GM06990 (cell line): ENCODE results near the gene SYNE1.

ENCODE experiments used
- DNase-seq: peaks from one replicate; pipeline ENCODE4 v3.0.0-alpha.2; 2011; ENCODE audit not compliant: insufficient read length; ENCODE audit errors: extremely low read depth
- H3K27me3 ChIP-seq: replicated peaks from 2 replicates; pipeline ENCODE4 v1.6.0; 2011; ENCODE audit warnings: low read length; ENCODE audit not compliant: control insufficient read depth, insufficient read depth
- H3K36me3 ChIP-seq: 2 replicates; pipeline ENCODE4 v1.5.1; 2011; ENCODE audit warnings: low read length; ENCODE audit not compliant: control insufficient read depth, insufficient read depth
- H3K4me3 ChIP-seq: replicated peaks from 2 replicates; pipeline ENCODE4 v1.5.1; 2011; ENCODE audit warnings: low read depth, mild to moderate bottlenecking, control low read depth, low read length
- CTCF ChIP-seq: IDR thresholded peaks from 2 replicates; pipeline ENCODE4 v1.5.1; 2011; ENCODE audit warnings: low read length, control low read depth, mild to moderate bottlenecking, inconsistent platforms; ENCODE audit not compliant: insufficient read depth, poor library complexity, severe bottlenecking

SYNE1 gene

GRCh38 chr6:152605941-152606340, 31.2 kb downstream of the SYNE1 start:
- no peaks in the 10 kb centered on the region for H3K36me3 ChIP-seq
- no peak for DNase-seq
- TF ChIP-seq CTCF, result no peak

GRCh38 chr6:152605342-152605741, 31.8 kb downstream of the SYNE1 start:
- Histone ChIP-seq H3K4me3 (no peak overlapping the region), H3K36me3 (no peaks in the 10 kb centered on the region), H3K27me3 (no peaks in the 10 kb centered on the region)
- TF ChIP-seq CTCF, result no peak
- no peak for DNase-seq

More at GRCh38 chr6:152605941-152606340, 31.2 kb downstream of the SYNE1 start:
- no peaks in the 10 kb centered on the region for H3K27me3 ChIP-seq
- H3K4me3 ChIP-seq, result no peak overlapping the region

- Histone ChIP-seq H3K27me3 (no peaks in the 10 kb centered on the region), H3K4me3 (no peak overlapping the region), H3K36me3 (no peaks in the 10 kb centered on the region)
- DNase-seq, result no peak
- TF ChIP-seq CTCF, result no peak
Observed at GRCh38 chr6:152603911-152604310, 33.3 kb downstream of the SYNE1 start.

- no peak for DNase-seq
- no peaks in the 10 kb centered on the region for H3K36me3 ChIP-seq
- H3K4me3 ChIP-seq, result no peak overlapping the region
- no peak for TF ChIP-seq CTCF
- H3K27me3 ChIP-seq, result no peaks in the 10 kb centered on the region
Observed at GRCh38 chr6:152600022-152600421, 37.1 kb downstream of the SYNE1 start.

- no peaks in the 10 kb centered on the region for H3K27me3 ChIP-seq
- no peak for DNase-seq
Observed at GRCh38 chr6:152598901-152599537, 38.1 kb downstream of the SYNE1 start.

More at GRCh38 chr6:152598901-152599537, 38.1 kb downstream of the SYNE1 start:
- TF ChIP-seq CTCF, result no peak
- Histone ChIP-seq H3K4me3 (no peak overlapping the region), H3K36me3 (no peaks in the 10 kb centered on the region)
